ENCODE measurements around the gene TBCA. TPM values are rescaled to one million over a fixed set of nuclear protein-coding genes. Genes with fewer than 3 reads are reported as not detected.

The TBCA gene, protein sequence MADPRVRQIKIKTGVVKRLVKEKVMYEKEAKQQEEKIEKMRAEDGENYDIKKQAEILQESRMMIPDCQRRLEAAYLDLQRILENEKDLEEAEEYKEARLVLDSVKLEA
- 96.9 and 119 TPM in 2 replicates for total RNA-seq

GRCh38 chr5:77775790-77776553 lies at the start of gene TBCA:
TBCA (minus strand) TSS chr5:77776339; CDS start chr5:77776257, 82 bp downstream.

Other genes with a start within 250 kb of the TBCA start
- gene OTP, start 137.6 kb downstream of the TBCA start, total RNA-seq = not detected in 2 replicates

All from tracheal epithelial cell (primary cell).